Frontal cortex (tissue), 4 donors: ENCODE results near the gene BAIAP2L1. TPM values are rescaled to one million over a fixed set of nuclear protein-coding genes. Genes with fewer than 3 reads are reported as not detected.

Source experiments
- DNase-seq, 2 donors: peaks; one replicate each; pipeline ENCODE4 v3.0.0; 2012; ENCODE audit warnings: low spot score in 2 of 2
- FAIRE-seq: peaks from 2 replicates; lab custom pipeline; 2012; peaks lifted over from hg19 to GRCh38; lab: Jason Lieb, UNC
- total RNA-seq: library from RNA; depleted of rRNA; stranded (reverse); fragments of >200 nt; gene quantifications from one replicate; pipeline ENCODE4 v1.2.3, GENCODE V29; 2014
- donor health status: control.
- donor health status: control.
- donor health status: control.

The BAIAP2L1 gene
- total RNA-seq, 1 donor from 2014 or later, result under 0.01 TPM

GRCh38 chr7:98251231-98251600, 149.7 kb downstream of the BAIAP2L1 start:
- no peak for FAIRE-seq
- peak in 1 of 2 donors; percentile 28 for DNase-seq

- DNase-seq, result peak in 1 of 2 donors; percentile 7
- no peak for FAIRE-seq
These were observed 150.1 kb downstream of the BAIAP2L1 start for GRCh38 chr7:98250789-98251188.

GRCh38 chr7:98249106-98249505, 151.8 kb downstream of the BAIAP2L1 start:
- DNase-seq (peak in 1 of 2 donors; percentile 11), FAIRE-seq (no peak)

- DNase-seq (no peak), FAIRE-seq (no peak)
These were observed 152.7 kb downstream of the BAIAP2L1 start for GRCh38 chr7:98248156-98248555.

DNA sequence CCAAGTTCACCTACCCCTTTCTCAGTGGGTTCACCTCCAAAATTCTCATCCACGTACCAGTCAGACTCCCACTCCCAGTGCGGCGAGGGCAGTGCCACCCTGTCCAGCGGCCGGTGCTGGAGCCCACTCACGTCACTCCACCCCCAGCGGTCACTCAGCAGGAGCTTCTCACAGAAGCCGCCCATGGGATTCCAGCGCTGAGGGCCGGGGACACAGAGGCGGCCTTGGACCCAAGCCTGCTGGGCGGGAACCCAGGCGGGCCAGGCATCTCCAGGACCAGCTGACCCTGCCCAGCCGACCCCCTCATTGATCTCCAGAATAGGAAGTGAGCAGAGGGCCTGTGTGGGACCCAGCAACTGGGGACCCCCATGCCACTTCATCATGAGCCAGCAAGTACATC, 156.0 kb downstream of the BAIAP2L1 start:
- no peak for DNase-seq
- FAIRE-seq, result no peak

DNA sequence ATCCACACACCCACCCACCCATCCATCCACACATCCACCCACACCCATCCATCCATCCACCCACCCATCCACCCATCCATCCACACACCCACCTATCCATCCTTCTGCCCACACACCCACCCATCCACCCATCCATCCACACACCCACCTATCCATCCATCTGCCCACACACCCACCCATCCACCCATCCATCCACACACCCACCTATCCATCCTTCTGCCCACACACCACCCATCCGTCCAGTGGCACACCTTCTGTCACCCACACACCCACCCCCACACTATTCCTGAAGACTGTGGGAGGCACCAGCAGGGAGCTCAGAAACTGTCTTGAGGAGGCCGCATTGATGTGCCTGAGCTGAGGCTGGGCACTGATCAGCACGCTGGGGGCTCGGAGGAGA, 158.0 kb downstream of the BAIAP2L1 start:
- FAIRE-seq, result no peak

DNA sequence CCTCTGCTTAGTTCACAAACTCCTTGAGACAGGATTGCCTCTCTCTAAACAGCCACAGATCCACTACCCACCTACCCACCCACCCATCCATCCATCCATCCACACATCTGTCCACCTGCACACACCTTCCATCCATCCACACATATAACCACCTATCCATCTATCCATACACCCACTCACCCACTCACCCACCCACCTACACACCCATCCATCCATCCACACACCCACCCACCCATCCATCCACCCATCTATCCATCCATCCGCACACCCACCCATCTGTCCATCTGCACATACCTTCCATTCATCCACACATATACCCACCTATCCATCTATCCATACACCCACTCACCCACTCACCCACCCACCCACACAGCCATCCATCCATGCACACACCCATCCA, 158.5 kb downstream of the BAIAP2L1 start:
- FAIRE-seq, result no peak
- DNase-seq, result no peak

More for the DNA sequence above, 158.0 kb downstream of the BAIAP2L1 start:
- DNase-seq, result no peak

GRCh38 chr7:98241674-98242241, 159.1 kb downstream of the BAIAP2L1 start:
- FAIRE-seq, result no peak

More at GRCh38 chr7:98241674-98242241, 159.1 kb downstream of the BAIAP2L1 start:
- no peak for DNase-seq

Other genes starting within 250 kb of the BAIAP2L1 start
- 8.6 TPM for gene BHLHA15, start 189.7 kb downstream of the BAIAP2L1 start, total RNA-seq
- 25.3 TPM for gene TECPR1, start 148.9 kb downstream of the BAIAP2L1 start, total RNA-seq
- gene BRI3, start 119.4 kb downstream of the BAIAP2L1 start, total RNA-seq, result 15.9 TPM
- 6.5 TPM for gene NPTX2, start 216.2 kb upstream of the BAIAP2L1 start, total RNA-seq